Activated B cell treated with CpG ODN at 0.5 μM for 24 hours (primary cell): ENCODE measurements around the gene ANKRD36. TPM values are rescaled to one million over a fixed set of nuclear protein-coding genes. Genes with fewer than 3 reads are reported as not detected.
"Not testable (repeated sequence)": the region's sequence is repeated elsewhere in the genome, so short reads cannot be mapped to it uniquely, and the experiment has no call there.

Experiments used
- ATAC-seq: fragments of 200-7000 bp; cut with Tn5 transposase; one replicate; pipeline ENCODE4 v1.10.0; 2021; ENCODE audit warnings: low read depth, mild to moderate bottlenecking, moderate library complexity
- CTCF ChIA-PET: fragments of 350-600 bp; sonication (Branson Sonifier 250); formaldehyde crosslinking; loops from one replicate; lab custom pipeline; 2021; ENCODE audit warnings: antibody characterized with exemption; lab: Charles Lee
- POLR2A ChIA-PET: fragments of 350-600 bp; sonication (Branson Sonifier 250); formaldehyde crosslinking; loops from one replicate; lab custom pipeline; 2021; ENCODE audit warnings: antibody characterized with exemption; lab: Charles Lee
- DNase-seq: peaks from one replicate; pipeline ENCODE4 v3.0.0; 2022
- H3K27ac Mint-ChIP-seq: one replicate; pipeline ENCODE4 v1.8.0; 2020; ENCODE audit warnings: mixed read lengths
- H3K27me3 Mint-ChIP-seq: one replicate; pipeline ENCODE4 v1.8.0; 2021; ENCODE audit warnings: mixed read lengths
- H3K36me3 Mint-ChIP-seq: one replicate; pipeline ENCODE4 v1.8.0; 2021; ENCODE audit warnings: low read depth, mixed read lengths
- H3K4me1 Mint-ChIP-seq: one replicate; pipeline ENCODE4 v1.8.0; 2021; ENCODE audit warnings: mixed read lengths
- H3K4me3 Mint-ChIP-seq: one replicate; pipeline ENCODE4 v1.8.0; 2020; ENCODE audit warnings: mild to moderate bottlenecking, mixed read lengths
- H3K9me3 Mint-ChIP-seq: one replicate; pipeline ENCODE4 v1.8.0; 2020; ENCODE audit warnings: mixed read lengths
- intact Hi-C: fragments of 100-400 bp; cut with micrococcal nuclease; formaldehyde crosslinking; loops from one replicate; pipeline ENCODE4 v1.15.1; 2024
- total RNA-seq: library from RNA; stranded (reverse); gene quantifications from 2 replicates; pipeline ENCODE4 v1.2.3, GENCODE V29; 2022
- TF ChIP-seq, protein P1 (sequence below): fragments of 200-600 bp; IDR thresholded peaks from one replicate; pipeline ENCODE4 v1.8.0; 2022; ENCODE audit warnings: antibody characterized with exemption, mild to moderate bottlenecking

The ANKRD36 gene
- total RNA-seq, 1 donor from 2014 or later = 34.5 TPM

DNA sequence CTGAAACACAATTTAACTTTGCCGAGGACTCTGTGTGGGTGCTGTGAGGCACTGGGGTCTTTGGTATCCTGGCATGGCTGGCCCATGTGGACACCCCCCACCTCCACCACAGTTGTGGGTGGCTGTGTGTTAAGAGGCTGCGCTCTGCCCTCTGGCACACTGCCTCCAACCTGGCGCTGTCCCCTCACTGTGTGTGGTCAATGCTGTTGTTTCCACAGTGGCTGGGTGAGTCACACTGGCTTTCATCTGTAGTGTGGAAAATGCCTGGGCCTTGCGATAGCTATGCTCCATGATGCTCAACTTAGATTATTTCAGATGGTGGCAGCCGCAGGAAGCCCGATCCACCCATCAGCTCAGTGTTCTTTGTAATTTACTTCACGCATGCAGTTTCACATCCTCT, 27.9 kb upstream of the ANKRD36 start:
- H3K4me3 Mint-ChIP-seq, H3K4me1 Mint-ChIP-seq, CTCF ChIA-PET, DNase-seq, intact Hi-C loops, H3K36me3 Mint-ChIP-seq, ATAC-seq, H3K9me3 Mint-ChIP-seq, H3K27me3 Mint-ChIP-seq, POLR2A ChIA-PET, H3K27ac Mint-ChIP-seq: not testable (repeated sequence)

DNA sequence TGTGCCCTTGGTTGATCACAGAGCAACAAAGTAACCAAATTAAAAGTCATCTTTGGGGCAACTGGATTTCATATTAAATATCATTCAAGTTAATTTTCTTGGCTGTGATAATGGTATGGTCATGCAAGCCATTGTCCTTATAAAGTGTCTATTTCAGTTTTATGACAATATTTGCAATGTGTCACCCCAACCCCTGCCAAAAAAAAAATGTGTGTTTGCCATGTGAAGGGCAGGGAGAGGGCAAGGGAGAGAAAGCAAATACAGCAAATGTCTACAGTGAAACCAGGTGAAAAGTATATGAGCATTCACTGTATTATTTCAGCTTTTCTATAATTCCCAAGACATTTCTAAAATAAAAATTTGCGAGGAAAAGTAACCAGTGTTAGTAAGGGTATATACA, 24.2 kb upstream of the ANKRD36 start:
- intact Hi-C loops, H3K9me3 Mint-ChIP-seq, H3K36me3 Mint-ChIP-seq: not testable (repeated sequence)

DNA sequence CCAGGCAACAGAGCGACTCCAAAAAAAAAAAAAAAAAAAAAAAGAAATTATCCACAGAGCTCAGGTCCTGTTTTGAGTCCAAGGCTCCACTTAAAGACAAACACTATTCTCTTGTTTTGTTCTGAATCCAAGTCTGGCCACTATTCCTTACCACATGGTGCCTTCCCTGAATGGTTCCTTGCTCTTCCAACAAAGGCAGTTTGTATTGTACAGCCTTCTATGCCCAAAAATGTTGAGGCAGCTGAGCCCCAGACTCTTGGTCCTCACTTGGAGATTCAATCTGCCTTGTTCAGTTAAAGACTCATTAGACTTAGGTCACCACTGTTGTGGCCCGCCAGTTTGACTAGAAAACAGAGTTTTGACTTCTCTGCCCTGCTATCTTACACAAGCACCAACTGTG, 20.0 kb upstream of the ANKRD36 start:
- CTCF ChIA-PET, intact Hi-C loops: not testable (repeated sequence)
- POLR2A ChIA-PET = interaction anchor here (0.6 kb wide), 1 partner anchor 232 kb away, joined by 3 read pairs; no protein-coding TSS in a partner anchor

More for the DNA sequence above, 24.2 kb upstream of the ANKRD36 start:
- POLR2A ChIA-PET, ATAC-seq, CTCF ChIA-PET, H3K27me3 Mint-ChIP-seq, H3K27ac Mint-ChIP-seq, DNase-seq, H3K4me3 Mint-ChIP-seq, H3K4me1 Mint-ChIP-seq: not testable (repeated sequence)

DNA sequence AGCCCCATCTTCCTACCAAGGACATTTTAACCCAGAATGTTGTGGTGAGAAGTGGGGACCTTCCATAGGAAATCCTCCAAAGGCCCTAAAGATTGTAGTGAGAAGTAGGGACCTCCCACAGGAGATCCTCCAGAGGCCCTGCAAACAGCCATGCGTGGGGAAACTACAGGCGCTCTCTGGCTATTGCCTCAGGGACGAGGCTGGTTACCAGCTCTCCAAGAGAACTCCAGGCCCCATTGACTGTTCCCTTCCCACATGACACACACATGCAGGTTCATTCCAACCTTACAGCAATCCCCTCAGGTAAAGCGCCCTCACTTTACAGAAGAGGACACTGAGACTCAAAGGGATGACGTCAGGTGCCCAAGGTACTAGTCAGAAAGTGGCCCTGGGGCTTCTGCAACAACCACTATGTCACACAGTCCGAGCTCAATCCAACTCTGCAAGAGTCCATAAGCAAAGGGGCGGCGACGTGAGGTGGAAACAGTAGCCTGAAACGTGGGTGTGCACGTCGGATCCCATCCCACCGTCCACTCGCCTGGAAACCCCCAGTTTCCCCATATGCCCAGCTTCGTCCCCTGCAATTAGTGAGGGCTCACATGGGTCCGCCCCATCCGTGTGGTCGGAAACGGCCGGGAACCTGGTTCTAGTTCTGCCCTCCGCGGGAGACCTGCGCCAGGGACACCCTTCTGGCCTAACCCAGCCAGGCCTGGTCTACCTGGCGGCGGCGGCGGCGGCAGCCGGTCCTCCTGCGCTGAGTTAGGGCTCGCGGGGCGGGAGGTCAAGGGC, 18.8 kb upstream of the ANKRD36 start:
- CTCF ChIA-PET, H3K4me1 Mint-ChIP-seq, DNase-seq, H3K27me3 Mint-ChIP-seq, intact Hi-C loops, H3K36me3 Mint-ChIP-seq, POLR2A ChIA-PET, H3K27ac Mint-ChIP-seq, H3K9me3 Mint-ChIP-seq: not testable (repeated sequence)
- peak overlapping the region; percentile 35 for H3K4me3 Mint-ChIP-seq
- peak; percentile 15 for ATAC-seq

More for the DNA sequence above, 20.0 kb upstream of the ANKRD36 start:
- not testable (repeated sequence) for H3K9me3 Mint-ChIP-seq, H3K27me3 Mint-ChIP-seq, ATAC-seq, DNase-seq, H3K36me3 Mint-ChIP-seq, H3K4me3 Mint-ChIP-seq, H3K27ac Mint-ChIP-seq, H3K4me1 Mint-ChIP-seq

DNA sequence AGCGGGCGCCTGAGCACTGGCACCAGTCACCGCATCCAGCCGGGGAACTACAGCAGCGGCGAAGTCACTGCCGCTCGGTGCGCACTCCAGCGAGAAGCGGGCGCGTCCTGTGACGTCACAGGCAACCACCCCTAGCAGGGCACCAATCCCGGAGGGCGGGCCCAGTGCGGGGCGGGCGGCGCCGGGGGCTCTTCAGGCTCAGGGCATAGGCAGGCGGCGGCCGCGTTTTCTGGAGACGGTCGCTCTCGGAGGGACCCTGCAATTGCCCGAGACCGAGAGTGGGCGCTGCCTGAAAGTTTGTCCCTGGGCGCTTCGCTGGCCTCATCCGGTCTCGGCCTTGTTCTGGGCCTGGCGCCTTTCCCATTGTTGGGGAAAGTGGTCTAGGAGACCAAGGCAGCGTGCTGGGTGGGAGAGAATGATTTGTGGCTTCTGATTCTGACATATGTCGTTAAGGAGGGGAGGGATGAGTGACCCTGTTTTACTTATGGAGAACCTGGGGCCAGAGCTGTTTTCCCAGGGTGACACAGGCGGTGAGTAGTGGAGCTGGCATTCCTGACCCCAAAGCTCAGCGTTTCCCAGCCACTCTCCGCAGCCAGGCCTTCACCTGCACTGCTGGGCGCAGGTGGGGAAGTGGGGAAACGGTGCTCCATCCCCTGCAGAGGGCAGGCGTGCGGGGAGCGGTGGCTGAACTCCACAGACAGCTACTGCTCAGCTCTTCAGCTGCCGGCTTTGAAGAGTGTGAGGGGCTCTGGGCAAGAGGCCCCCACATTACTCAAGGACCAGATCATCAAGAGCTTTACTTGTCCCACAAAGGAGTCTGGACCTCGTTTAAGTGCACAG, 18.0 kb upstream of the ANKRD36 start, which contains the start of gene FAHD2B:
FAHD2B (minus strand) TSS at position 111 of the 840 bp plus-strand sequence. CDS start 3,176 bp downstream, outside the sequence.
- H3K27me3 Mint-ChIP-seq, intact Hi-C loops, H3K4me1 Mint-ChIP-seq, POLR2A ChIA-PET, H3K9me3 Mint-ChIP-seq, H3K36me3 Mint-ChIP-seq: not testable (repeated sequence)
- CTCF ChIA-PET = interaction anchor here (1.0 kb wide), 1 partner anchor 17 kb away, joined by 3 read pairs; no protein-coding TSS in a partner anchor
- H3K4me3 Mint-ChIP-seq = peak within 1 kb of the TSS; percentile 79
- DNase-seq (peak; percentile 59), ATAC-seq (peak; percentile 93)
- H3K27ac Mint-ChIP-seq = peak within 1 kb of the TSS; percentile 19

DNA sequence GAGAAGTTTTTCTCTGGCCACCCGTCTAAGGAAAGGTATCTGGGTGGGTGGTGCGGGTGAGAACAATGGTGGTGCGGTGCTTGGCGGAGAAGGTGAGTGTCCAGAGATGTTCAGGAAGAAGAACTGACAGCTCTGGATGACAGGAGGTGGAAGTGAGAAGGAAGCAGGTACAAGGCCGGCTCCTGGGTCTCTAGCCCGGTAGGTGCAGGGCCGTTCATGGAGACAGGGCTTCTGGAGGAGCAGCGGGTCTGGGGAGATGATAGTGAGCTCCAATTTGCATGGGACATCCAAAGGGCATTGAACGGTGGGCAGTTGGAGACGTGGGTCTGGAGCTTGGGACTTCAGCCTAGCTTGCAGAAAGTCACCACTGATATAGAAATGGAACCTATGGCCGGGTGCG, 17.3 kb upstream of the ANKRD36 start:
- POLR2A ChIA-PET = no interaction called here
- no peak for ATAC-seq

DNA sequence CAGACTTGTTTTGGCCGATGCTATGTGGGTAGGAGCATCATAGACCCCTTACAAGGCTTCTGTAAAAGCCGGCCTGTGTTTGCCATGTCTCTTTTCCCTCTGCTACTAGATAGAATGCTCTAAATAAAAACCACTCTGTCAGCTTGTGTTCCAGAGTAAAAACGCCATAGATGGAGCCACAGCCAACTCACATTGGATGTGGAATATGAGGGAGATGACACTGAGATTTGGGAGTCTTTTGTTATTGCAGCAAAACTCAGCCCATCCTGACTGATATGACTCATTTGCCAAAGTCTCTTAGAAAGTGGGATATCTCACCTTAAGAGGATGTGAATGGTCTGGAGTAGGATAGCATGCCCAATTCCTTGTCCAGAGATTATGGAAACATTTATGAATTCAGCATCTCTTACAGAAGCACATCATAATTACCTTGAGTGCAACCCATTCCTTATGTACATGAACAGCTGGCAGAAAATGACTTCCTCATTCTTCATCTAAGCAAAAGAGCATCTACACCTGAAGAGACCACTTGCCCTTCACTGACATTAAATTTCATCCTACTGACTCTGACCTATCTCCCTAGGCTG, 14.1 kb upstream of the ANKRD36 start:
- H3K36me3 Mint-ChIP-seq, CTCF ChIA-PET, H3K4me3 Mint-ChIP-seq: not testable (repeated sequence)

More for the DNA sequence above, 17.3 kb upstream of the ANKRD36 start:
- Mint-ChIP-seq H3K27ac (peak overlapping the region; percentile 19), H3K27me3 (peaks cover 3% of the 10 kb centered on the region), H3K9me3 (no peaks in the 10 kb centered on the region), H3K4me1 (peaks cover 9% of the 10 kb centered on the region), H3K4me3 (peak overlapping the region; percentile 79), H3K36me3 (no peaks in the 10 kb centered on the region)
- DNase-seq = no peak
- CTCF ChIA-PET = interaction anchor here (1.0 kb wide), 1 partner anchor 16 kb away, joined by 3 read pairs; no protein-coding TSS in a partner anchor
- intact Hi-C loops = no loop called here
- TF ChIP-seq, protein P1, sequence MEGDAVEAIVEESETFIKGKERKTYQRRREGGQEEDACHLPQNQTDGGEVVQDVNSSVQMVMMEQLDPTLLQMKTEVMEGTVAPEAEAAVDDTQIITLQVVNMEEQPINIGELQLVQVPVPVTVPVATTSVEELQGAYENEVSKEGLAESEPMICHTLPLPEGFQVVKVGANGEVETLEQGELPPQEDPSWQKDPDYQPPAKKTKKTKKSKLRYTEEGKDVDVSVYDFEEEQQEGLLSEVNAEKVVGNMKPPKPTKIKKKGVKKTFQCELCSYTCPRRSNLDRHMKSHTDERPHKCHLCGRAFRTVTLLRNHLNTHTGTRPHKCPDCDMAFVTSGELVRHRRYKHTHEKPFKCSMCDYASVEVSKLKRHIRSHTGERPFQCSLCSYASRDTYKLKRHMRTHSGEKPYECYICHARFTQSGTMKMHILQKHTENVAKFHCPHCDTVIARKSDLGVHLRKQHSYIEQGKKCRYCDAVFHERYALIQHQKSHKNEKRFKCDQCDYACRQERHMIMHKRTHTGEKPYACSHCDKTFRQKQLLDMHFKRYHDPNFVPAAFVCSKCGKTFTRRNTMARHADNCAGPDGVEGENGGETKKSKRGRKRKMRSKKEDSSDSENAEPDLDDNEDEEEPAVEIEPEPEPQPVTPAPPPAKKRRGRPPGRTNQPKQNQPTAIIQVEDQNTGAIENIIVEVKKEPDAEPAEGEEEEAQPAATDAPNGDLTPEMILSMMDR = no peak

DNA sequence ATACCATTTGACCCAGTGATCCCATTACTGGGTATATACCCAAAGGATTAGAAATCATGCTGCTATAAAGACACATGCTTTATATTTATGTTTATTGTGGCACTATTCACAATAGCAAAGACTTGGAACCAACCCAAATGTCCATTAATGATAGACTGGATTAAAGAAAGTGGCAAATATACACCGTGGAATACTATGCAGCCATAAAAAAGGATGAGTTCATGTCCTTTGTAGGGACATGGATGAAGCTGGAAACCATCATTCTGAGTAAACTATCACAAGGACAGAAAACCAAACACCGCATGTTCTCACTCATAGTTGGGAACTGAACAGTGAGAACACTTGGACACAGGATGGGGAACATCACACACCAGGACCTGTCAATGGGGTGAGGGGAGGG, 6.1 kb upstream of the ANKRD36 start:
- H3K4me1 Mint-ChIP-seq, intact Hi-C loops, ATAC-seq, POLR2A ChIA-PET, H3K9me3 Mint-ChIP-seq, H3K4me3 Mint-ChIP-seq, DNase-seq, H3K36me3 Mint-ChIP-seq, CTCF ChIA-PET, H3K27ac Mint-ChIP-seq: not testable (repeated sequence)
- H3K27me3 Mint-ChIP-seq = peaks cover 15% of the 10 kb centered on the region

More for the DNA sequence above, 14.1 kb upstream of the ANKRD36 start:
- H3K4me1 Mint-ChIP-seq, H3K9me3 Mint-ChIP-seq, H3K27me3 Mint-ChIP-seq, DNase-seq, ATAC-seq, H3K27ac Mint-ChIP-seq, intact Hi-C loops: not testable (repeated sequence)
- POLR2A ChIA-PET = interaction anchor here (0.7 kb wide), 1 partner anchor 764 kb away, joined by 5 read pairs; no protein-coding TSS in a partner anchor

DNA sequence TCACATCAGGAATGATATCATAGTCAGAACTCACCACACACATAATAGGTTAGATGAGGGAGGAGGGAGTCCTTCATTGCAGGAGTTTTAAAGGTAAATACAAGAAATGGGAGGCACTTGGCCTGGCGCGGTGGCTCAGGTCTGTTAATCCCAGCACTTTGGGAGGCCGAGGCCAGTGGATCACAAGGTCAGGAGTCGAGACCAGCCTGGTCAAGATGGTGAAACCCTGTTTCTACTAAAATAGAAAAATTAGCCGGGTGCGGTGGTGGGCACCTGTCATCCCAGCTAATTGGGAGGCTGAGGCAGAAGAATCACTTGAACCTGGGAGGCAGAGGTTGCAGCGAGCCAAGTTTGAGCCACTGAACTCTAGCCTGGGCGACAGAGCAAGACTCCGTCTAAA, 1.7 kb upstream of the ANKRD36 start:
- H3K27ac Mint-ChIP-seq, H3K4me3 Mint-ChIP-seq, ATAC-seq, H3K27me3 Mint-ChIP-seq, DNase-seq, H3K36me3 Mint-ChIP-seq, H3K9me3 Mint-ChIP-seq, H3K4me1 Mint-ChIP-seq: not testable (repeated sequence)
- CTCF ChIA-PET = interaction anchor here (1.2 to 2.2 kb wide), 5 partner anchors 97 to 298 kb away, joined by 3 to 8 read pairs (median 5); no protein-coding TSS in a partner anchor
- POLR2A ChIA-PET = interaction anchor here (0.8 kb wide), 1 partner anchor 311 kb away, joined by 6 read pairs; no protein-coding TSS in a partner anchor
- intact Hi-C loops = loop anchor here (5.0 to 10.0 kb wide), 4 partner anchors 159 to 584 kb away; partner anchors contain the start of genes KANSL3 and SEMA4C
